GM21717 (cell line): Measurements from ENCODE around the gene PCGF5.
"Not testable (repeated sequence)": the region's sequence is repeated elsewhere in the genome, so short reads cannot be mapped to it uniquely, and the experiment has no call there.

Experiments used
- ATAC-seq: cut with Tn5 transposase; IDR thresholded peaks from one replicate; pipeline ENCODE4 v1.9.1; 2021; ENCODE audit warnings: mild to moderate bottlenecking, moderate library complexity; ENCODE audit not compliant: unreplicated experiment

The PCGF5 gene

DNA sequence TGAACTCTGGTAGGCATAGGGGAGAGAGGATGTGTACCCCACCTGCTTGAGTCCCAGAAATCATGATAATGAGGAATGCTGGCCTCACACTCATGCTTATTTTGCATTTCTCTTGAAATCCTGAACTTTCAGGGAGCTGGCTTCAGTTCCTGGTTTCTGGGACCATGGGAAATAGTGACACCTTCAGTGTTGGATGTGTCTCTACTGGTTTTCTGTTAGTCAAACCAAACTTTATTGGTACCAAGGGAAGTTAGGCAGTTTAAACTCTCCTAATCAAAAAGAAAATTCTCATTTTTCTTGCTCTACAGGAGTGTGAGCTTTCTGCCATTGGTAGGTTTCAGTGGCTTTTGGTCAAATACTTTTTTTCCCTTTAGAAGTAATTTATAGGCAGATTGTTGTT lies 11.8 kb upstream of the PCGF5 start:
- no peak for ATAC-seq

DNA sequence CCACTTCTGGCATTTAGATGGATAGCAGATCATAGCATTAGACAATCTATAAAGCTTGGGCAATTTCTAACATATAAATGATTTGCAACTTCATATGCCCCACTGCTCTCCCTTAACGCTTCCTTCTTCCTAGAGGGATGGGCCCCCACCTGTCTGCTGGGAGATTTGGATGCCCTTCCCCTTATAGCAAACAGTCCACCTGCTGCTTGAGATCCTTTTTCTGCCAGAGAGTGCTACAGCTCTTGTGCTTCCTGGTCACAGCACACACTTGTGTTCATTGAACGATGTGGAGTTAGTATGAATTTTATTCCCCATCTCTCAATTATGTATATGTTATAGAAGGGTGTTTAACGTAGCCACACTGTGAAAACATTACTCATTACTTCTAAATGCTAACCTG lies 10.4 kb upstream of the PCGF5 start:
- no peak for ATAC-seq

DNA sequence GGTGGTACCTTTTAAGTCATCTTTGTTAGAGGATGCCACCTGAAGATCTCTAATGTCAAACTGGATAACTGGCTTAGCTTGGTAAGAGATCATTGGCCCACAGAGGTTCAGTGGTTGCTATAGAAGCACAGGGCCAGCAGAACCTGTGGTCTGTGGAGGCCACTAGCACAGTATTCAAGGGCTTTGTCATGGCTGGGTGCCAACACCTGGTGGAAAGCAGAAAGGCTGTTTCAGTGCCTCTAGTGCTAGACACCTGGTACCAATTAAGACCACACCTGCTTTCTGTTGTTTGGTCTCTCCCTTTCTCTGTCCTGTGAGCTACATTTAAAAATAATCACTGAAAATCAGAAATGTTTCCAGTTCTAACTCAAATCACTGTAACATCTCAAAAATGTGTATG lies 10.0 kb upstream of the PCGF5 start:
- peak; percentile 77 for ATAC-seq

DNA sequence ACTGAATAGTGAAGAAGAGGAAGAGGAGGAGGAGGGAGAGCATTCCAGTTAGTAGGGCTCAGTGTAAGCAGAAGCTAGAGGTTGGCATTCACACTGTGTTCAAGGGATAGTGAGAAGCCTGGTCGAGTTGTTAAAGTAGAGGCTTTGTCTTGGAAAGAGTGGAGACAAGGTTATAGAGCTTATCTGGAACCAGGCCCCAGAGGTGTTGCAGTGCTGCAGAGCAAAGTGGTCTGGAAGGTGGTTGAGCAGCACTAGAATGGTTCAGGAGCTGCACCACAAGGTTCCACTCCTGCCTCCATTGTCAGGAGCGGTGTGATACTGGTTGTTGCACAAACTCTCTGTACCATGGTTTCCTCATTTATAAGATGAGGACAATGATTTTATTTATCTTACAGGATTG lies 8.8 kb upstream of the PCGF5 start:
- ATAC-seq = no peak

DNA sequence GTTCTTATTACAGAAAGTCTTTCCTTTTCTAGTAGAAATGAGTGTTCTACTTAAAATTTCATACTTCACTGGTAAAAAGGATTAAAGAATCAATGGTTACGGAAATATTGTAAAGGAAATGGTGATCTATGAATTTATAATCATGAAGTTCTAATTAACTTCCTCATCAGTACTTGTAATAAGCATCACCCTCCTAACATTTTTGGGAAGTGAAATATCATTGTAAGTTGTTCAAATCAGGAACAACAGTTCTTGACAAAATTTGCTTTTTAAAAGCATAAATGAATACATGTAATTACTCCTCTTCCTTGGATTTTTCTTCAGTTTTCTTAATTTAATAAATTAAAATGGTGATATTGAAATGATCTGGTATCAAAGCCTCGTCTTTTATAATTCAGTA lies 5.6 kb upstream of the PCGF5 start:
- ATAC-seq = no peak

DNA sequence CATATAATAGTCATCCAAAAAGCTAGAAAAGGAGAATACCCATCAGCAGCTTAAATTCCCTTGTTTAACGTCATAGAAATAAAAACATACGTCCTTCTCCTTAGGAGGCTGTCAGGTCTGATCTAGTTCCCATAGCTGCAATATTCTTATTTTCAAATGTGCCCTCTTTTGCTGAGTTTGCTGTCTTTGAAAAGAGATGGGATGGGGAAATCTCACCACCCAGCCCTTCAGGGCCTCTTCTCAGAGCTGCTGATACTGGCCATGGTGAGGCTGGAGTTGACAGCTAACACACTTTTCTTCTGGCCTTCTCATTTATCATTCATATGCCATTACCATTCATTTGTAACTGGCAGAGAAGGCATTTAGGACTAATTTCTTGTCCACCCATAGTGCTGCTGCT lies 5.1 kb upstream of the PCGF5 start:
- no peak for ATAC-seq

DNA sequence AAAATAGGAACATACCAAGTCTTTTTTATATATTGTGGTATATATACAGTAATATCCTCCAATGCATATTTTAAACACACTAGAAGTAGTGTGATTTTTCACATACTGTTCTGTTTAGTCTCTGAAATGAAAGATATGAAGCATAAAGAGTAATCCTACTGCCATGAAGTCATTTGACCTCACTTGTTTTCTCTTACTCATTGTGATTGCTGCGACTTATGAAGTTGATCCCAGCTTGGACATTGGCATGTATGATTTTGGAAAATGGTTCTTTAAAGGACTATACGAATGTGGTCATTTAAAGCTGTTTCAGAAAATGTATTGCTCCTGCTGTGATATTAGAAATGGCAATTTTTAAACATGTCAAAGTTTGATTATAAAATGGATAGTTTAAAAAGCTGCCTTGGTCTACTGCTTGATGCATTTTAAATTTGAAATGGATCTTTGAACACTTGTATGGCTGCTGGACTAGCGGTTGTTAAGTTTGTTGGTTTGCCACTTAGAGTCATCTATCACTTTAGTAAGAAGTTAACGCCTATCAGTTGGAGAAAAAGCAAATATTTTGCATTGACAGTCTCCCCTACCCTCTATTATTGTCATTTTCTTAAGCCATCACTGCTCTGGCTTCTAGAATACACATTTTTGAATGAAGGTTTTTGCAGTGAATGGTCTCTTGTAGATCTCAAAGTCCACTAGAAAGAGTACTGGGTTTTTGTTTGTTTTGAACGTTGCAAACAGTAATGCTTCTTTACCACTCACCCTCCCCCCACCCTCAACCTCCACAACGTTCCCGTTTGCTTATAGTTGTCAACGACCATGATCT lies 881 bp upstream of the PCGF5 start:
- ATAC-seq = no peak

DNA sequence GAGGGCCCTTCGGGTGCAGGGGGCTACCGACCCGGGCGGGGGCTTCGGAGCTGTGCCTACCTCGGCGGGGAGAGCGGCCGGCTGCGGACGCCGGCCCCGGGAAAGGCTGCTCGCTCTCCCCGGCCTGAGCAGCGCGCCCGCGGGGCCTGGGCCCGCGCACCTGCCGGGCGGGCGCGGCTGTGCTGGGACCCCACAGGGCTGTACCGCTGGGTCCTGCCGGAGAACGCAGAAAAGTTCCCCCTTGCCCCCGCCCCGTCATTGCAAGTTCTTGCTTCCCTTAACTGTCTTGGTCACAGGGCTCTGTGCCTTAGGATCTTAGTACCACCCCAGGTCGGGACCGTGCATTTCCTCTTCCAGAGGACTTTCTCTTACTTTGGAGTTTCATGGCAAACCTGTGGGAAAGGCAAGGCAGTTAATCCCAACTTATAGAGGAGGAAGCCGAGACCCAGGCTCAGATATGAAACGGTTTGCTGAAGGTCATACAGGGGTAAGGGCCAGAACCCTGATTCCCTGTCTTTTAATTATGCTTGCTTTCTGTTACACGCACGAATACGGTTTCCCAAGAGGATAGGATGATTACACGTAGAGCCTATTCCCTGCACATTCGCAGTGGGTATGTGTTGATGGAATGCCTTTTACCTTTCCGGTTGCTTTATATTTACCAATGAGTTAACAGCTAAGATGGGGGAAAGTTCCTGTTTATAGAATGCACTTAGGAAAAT lies 652 bp downstream of the PCGF5 start:
- ATAC-seq = peak; percentile 35

DNA sequence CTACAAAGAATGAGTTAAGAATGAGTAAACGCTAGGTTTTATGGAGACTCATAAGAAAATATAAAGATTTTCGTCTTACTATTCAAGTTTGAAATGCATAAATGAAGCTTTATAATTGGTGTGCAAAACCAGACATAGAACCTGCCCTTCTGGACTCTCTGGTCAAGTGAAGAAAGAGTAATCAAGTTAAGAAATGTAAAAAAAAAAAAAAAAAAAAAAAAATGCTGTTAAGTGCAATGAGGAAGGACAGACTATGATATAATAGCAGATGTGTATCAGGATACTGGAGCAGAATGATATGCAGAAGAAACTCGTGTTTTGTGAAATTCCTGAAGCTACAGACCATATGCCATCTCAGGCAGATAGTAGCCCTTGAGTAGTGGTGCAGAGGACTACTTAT lies 5.6 kb downstream of the PCGF5 start:
- ATAC-seq = no peak

DNA sequence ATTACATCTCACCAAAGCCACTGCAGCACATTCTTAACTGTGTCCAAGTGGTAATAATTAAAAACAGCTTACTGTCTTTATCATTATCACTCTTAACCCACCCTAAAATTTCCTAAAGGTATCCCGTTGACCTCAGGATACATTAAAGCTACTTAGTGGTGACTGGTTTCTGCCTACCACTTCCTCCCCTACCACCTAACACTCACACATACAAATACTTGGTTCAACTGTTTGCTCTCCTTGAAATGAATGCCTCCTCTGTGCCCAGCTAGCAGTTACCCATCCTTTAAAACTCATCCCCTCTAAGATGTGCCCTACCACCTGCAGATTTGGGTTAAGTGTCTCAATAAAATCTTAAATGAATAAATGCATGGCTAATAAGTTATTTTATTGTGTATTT lies 7.1 kb downstream of the PCGF5 start:
- no peak for ATAC-seq

DNA sequence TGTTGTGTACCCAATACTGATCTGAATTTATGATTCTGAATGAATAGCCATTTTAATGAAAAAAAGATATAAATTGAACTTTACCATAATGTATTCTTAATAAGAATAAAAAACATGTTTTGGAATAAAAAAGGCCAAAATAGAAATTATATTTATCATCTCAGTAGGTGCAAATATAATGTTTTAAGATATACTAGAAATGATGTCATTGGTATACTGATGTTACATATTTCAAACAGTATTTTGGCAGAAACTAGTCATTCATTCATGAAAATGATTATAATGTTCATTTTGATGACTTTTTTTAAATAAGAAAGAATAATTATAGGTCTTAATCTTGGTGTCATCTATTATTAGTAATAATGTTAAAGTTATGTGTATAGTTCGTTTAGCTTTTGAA lies 9.2 kb downstream of the PCGF5 start:
- no peak for ATAC-seq

DNA sequence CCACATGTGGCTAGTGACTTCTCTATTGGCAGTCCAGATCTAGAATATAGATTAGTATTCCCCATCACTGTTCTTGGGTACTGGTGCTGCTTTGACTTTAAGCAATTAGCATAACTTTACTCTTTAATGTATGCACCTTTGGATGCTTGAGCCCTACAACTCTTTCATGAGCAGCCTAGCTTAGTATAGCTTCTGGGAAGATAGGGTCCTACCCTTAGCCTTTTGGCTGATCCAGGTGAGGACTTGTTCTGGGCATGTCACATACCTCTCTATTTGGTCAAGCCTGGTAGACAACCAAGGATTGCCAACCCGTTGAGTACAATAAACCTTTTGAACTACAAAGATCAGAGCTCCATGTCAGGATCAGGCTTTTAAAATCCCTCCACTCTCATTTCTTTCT lies 17.7 kb downstream of the PCGF5 start:
- ATAC-seq = no peak

DNA sequence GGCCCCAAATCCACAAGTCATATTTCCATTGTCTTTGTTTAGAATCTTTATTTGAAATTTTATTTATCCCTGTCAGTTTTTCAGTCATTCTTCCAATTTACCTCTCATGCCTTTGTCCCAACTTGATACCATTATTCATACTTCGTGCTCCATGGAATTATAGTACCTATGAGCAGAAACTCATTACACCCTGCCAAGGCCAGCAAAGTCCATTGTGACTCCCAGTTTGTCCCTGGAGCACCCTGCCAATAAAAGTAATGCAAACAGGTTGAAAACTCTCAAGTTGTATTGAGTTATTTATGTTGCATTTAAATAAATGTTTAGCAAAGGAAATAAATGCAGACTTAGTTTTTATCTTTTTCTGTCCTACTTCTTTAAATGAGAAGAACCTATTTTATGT lies 19.3 kb downstream of the PCGF5 start:
- no peak for ATAC-seq

DNA sequence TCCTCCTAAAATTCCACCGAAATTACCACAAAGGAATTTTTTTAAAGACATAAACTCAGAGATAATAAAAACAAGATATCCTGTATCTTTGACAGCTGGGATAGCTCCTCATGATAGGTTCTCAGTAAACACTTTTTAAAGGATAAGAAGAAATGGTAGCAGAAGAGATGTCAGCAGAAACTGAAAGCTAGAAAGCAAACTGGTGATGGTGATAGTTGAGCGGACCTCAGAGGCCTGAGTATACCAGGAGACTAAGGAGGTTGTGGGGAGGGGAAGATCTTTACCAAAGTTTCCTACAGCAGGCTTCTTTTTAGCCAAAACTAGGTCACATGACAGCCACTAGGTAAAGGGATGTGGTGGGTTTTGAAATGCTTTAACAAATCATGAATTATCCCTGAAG lies 22.5 kb downstream of the PCGF5 start:
- ATAC-seq = peak; percentile 45

DNA sequence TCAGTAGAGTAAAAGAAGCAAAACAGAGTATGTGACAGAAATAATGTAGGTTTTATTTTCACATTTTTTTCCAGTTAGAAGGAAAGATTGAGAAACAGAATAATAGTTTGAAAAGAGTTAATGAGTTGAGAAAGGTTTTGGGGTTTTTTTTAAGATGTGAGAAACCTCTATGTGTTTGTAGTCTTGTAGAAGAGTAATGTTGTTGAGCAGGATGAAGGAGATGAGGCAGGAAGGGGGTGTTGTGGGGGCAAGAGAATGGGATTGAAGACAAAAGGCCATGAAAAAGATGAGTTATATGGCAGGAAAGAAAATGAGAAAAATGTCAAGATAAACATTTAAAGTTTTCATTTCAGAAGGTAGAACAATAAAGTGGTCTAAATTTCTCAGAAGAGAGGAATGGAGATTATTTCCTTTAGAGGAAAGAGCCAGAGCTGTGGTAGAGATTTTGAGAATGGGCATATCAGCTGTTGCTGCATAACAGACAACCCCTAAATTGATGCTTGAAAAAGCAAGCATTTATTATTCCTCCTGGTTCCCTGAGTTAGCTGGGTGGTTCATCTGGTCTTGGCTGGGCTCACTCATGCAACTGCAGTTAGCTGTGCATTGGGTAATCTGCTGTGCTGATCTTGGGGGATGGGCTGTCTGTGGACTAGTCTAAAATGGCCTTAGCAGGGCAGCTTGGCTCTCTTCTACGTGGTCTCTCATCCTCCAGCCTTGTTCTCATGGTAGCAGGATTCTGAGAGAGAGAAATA lies 27.1 kb downstream of the PCGF5 start:
- no peak for ATAC-seq

DNA sequence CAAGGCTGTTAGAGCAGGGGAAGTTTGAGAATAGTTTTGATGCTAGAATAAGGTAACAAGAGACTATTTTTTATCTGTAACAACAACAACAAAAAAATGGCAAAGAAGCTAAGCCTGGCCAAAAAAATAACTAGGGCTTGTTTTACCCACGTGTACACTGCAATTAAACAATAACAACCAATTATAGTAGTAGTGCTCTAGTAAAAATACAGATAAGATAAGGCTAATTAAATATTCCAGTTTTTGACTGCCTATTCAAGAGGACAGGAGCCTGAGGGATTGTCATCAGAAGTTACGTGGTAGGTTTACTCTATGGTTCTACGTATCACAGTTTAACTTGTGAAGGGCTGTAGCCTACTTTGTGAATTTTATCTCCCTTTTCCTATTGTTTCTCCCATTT lies 29.2 kb downstream of the PCGF5 start:
- no peak for ATAC-seq

DNA sequence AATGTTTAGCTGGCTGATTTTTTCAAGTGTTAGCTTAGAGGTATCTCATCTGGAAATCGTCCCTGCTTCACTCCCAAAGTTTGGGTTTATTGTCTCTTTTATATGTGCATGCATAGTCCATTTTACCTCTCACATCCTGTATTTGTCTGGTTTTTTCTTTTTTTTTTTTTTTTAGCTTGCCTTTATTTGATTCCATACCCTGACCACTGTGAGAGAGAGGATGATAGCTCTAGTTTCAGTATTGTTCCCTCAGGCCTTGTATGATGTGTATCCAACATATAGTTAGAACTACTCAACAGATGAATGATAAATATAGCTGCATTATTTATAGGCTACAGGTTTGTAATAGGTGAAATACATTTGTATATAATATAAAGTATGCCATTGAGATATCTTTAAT lies 29.9 kb downstream of the PCGF5 start:
- ATAC-seq = no peak

DNA sequence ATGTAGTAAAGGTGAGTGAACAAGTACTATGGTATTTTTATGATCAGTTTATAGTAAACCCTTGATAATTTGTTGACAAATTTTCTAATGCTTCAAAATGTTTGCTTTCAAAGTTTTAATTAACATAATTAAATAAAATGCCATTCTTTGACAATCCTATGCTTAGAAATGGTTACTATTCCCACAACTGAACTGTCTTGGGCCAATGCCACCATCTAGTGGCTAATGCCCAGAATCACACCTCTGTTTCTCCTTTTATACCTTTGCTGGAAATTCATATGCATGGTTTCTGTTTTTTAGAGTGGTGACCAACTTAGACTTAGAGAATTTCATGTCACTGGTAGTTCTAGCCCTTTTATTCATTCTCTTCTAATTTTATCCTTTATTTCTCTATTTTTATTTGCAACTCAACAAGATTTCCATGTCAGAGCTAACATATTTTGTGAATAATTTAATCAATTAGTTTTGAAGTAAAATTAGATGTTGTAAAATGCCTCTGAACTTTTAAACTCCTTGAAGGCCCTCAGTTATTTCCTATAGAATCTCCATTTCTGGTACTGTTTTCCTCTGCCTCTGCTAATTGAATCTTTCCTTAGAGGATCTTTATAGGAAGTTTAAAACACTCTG lies 31.1 kb downstream of the PCGF5 start:
- peak; percentile 47 for ATAC-seq

DNA sequence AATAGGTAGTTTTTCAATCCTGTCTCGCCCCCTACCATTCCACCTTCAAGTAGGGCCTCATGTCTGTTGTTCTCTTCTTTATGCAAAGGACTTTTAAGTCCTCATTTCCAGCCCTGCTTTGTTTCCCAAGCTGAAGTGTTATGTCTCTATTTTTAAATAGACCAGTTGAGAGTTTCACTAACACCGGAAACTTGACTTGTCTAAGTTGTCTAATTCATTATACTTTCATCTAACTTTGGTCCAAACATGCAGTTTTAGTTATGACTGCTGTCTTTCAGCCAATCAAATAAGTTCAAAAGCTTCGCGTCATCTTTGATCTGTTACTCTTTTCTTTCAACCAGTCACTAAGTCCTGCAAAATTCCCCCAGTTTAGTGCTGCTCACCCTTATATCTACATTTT lies 32.8 kb downstream of the PCGF5 start:
- ATAC-seq = no peak

DNA sequence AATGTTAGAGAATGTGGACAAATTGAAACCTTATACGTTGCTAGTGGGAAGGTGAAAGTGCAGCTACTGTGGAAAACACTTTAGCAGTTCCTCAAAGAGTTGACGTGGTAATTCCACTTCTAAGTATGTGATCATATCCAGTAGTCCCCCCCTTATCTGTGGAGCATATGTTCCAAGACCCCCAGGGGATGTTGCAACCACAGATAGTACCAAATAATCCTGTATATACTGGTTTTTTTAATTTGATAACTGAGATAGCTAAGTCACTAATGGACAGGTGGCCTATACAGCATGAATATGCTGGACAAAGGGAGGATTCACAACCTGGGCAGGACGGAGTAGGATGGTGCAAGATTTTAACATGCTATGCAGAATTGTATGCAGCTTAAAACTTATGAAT lies 36.8 kb downstream of the PCGF5 start:
- ATAC-seq = no peak

DNA sequence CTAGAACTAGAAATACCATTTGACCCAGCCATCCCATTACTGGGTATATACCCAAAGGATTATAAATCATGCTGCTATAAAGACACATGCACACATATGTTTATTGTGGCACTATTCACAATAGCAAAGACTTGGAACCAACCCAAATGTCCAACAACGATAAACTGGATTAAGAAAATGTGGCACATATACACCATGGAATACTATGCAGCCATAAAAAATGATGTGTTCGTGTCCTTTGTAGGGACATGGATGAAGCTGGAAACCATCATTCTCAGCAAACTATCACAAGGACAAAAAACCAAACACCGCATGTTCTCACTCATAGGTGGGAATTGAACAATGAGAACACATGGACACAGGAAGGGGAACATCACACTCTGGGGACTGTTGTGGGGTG lies 40.0 kb downstream of the PCGF5 start:
- not testable (repeated sequence) for ATAC-seq
